ENCODE results near the gene MPPED2. TPM values are rescaled to one million over a fixed set of nuclear protein-coding genes. Genes with fewer than 3 reads are reported as not detected.

MPPED2 gene
- total RNA-seq, 1 experiment from 2014 or later: 4.7 TPM

- WGBS (ENCODE audit: extremely low coverage, insufficient read length, low lambda C conversion rate): no CpG with 5 or more reads among the region's 5 CpGs
- no peak overlapping the region for H2AK5ac ChIP-seq (ENCODE audit: insufficient read length, low read length)
- H3K4me2 ChIP-seq (ENCODE audit: insufficient read depth, insufficient read length, low read length): no peak overlapping the region
- H3K79me1 ChIP-seq (ENCODE audit: insufficient read depth, low read depth, low read length, poor library complexity, severe bottlenecking): no peaks in the 10 kb centered on the region
- Mint-ChIP-seq H3K36me3 (ENCODE audit: insufficient read depth in 1 of 3, low read depth in 3 of 3) (no peaks in the 10 kb centered on the region), H3K27ac (no peak overlapping the region), H3K9me3 (no peaks in the 10 kb centered on the region), H3K27me3 (ENCODE audit: low read depth) (no peaks in the 10 kb centered on the region), H3K4me3 (no peak overlapping the region), H3K4me1 (0 out of 4 replicates have a peak, but pooled peaks cover 0 to 4% of the 10 kb centered on the region in 2 experiments)
- TF ChIP-seq, protein P1, sequence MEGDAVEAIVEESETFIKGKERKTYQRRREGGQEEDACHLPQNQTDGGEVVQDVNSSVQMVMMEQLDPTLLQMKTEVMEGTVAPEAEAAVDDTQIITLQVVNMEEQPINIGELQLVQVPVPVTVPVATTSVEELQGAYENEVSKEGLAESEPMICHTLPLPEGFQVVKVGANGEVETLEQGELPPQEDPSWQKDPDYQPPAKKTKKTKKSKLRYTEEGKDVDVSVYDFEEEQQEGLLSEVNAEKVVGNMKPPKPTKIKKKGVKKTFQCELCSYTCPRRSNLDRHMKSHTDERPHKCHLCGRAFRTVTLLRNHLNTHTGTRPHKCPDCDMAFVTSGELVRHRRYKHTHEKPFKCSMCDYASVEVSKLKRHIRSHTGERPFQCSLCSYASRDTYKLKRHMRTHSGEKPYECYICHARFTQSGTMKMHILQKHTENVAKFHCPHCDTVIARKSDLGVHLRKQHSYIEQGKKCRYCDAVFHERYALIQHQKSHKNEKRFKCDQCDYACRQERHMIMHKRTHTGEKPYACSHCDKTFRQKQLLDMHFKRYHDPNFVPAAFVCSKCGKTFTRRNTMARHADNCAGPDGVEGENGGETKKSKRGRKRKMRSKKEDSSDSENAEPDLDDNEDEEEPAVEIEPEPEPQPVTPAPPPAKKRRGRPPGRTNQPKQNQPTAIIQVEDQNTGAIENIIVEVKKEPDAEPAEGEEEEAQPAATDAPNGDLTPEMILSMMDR (conservative IDR thresholded peaks at IDR 0.05): no peak
- no peak overlapping the region for H3K18ac ChIP-seq (ENCODE audit: insufficient read length, low read depth, low read length)
- no peak overlapping the region for H3K23ac ChIP-seq (ENCODE audit: insufficient read length, low read depth, low read length)
- H3K9ac ChIP-seq (ENCODE audit: extremely low read depth, insufficient read length, low read length): no peak overlapping the region
- H2BK120ac ChIP-seq (ENCODE audit: low read depth, low read length, poor library complexity, severe bottlenecking): no peak overlapping the region
- H3K23me2 ChIP-seq (ENCODE audit: insufficient read length, low read depth, low read length, poor library complexity, severe bottlenecking): no peaks in the 10 kb centered on the region
- no peak overlapping the region for H2BK12ac ChIP-seq (ENCODE audit: insufficient read length, low read depth, low read length)
- no peak overlapping the region for H4K5ac ChIP-seq (ENCODE audit: insufficient read length, low read depth, low read length)
- H3K14ac ChIP-seq (ENCODE audit: insufficient read depth, low read length): no peak overlapping the region
- H3K27me3 ChIP-seq (ENCODE audit: insufficient read depth, low read length): no peaks in the 10 kb centered on the region
- no peak overlapping the region for H2BK20ac ChIP-seq (ENCODE audit: low read depth, low read length, poor library complexity, severe bottlenecking)
- DNase-seq: no peak
- no peak overlapping the region for H3K4ac ChIP-seq (ENCODE audit: low read depth, low read length)
- no peak overlapping the region for H4K8ac ChIP-seq (replicated peaks; ENCODE audit: insufficient read length, low read depth, low read length)
- no peak overlapping the region for H3K56ac ChIP-seq (ENCODE audit: insufficient read length, low read depth, low read length)
- no peak overlapping the region for H2BK15ac ChIP-seq (ENCODE audit: low read depth, low read length)
- no peak overlapping the region for H3K27ac ChIP-seq (ENCODE audit: insufficient read length, low read depth, low read length)
- H3T11ph ChIP-seq (ENCODE audit: low read length): no peak overlapping the region
- H3K79me2 ChIP-seq (ENCODE audit: insufficient read depth, low read length): no peaks in the 10 kb centered on the region
- no peaks in the 10 kb centered on the region for H3K4me1 ChIP-seq (ENCODE audit: insufficient read depth, low read length)
- H3K9me3 ChIP-seq (ENCODE audit: control insufficient read depth, low read depth, low read length): no peaks in the 10 kb centered on the region
- no peak overlapping the region for H2AFZ ChIP-seq (ENCODE audit: low read length)
- H2BK5ac ChIP-seq (ENCODE audit: insufficient read length, low read length): no peak overlapping the region
- H4K91ac ChIP-seq (ENCODE audit: insufficient read length, low read depth, low read length): no peak overlapping the region
- no peaks in the 10 kb centered on the region for H4K20me1 ChIP-seq (ENCODE audit: control insufficient read depth, insufficient read depth, insufficient read length)
Observed at GRCh38 chr11:30495437-30495836, 90.7 kb downstream of the MPPED2 start.

Measured in H9 (cell line).